Adrenal gland (tissue), 5 donors: ENCODE data around the gene SYAP1.

Experiments used
- POLR2A ChIP-seq, 2 donors: fragments of 450-650 bp; IDR thresholded peaks; one replicate each; pipeline ENCODE4 v1.6.1; 2017; ENCODE audit warnings: antibody characterized with exemption in 2 of 2, mild to moderate bottlenecking in 2 of 2, moderate library complexity in 1 of 2
- TF ChIP-seq, protein P1 (sequence below), 6 experiments: fragments of 450-650 bp in 4 of 6; fragments of 200-600 bp in 2 of 6; sonication (generic) in 1 of 6; IDR thresholded peaks; 1 replicate in 5 of 6; 2 replicates in 1 of 6; pipeline versions ENCODE4 v1.5.1 to v1.8.0; 2016 to 2021; ENCODE audit warnings: antibody characterized with exemption in 6 of 6, mild to moderate bottlenecking in 2 of 6, moderate library complexity in 1 of 6
- donor health status: DM: no; HTN: no; CAD: no.

DNA sequence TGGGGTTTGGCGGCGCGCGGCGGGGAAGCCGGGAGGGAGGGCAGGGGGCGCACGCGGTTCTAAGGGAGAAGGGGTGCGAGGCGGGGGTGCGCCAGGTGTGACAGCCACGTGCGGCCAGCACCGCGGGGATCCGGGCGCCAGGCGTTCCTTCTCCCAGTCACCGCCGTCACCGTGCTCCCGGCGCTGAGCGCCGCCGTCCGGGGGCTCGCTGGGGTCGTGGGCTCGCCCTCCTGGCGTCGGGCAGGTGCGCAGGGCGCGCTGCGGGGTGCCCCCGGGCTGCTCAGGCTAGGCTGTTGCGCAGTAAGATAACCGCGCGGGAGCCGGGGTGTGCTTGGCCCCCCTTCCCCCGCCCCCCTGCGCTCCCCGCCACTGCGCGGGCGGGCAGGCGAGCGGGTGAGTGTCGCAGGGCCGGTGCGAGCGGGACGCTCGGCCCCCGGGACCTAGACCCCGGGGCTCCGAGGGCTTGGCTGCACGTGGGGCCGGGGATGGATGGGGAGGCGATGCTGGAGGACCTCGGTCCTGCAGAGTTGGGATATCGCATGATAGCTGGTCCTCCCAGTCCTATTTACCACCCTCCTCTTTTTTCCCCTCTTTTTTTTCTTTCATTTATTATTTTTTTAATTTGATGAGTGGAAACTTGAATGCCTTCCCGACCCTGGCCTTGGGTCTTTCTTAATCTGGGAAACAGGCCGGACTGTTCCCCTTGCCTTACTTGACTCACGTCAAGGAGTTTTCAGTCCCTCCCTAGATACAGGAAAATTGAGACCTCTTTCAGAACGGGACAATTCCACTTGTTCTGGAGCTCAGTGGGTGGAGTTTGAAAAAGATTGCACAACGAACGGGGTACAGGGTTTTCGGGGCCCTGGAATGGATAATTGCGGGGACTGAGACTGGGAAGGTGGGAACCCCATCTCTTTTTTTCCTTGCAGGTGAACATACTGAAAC lies 67.7 kb downstream of the SYAP1 start:
- TF ChIP-seq, protein P1, sequence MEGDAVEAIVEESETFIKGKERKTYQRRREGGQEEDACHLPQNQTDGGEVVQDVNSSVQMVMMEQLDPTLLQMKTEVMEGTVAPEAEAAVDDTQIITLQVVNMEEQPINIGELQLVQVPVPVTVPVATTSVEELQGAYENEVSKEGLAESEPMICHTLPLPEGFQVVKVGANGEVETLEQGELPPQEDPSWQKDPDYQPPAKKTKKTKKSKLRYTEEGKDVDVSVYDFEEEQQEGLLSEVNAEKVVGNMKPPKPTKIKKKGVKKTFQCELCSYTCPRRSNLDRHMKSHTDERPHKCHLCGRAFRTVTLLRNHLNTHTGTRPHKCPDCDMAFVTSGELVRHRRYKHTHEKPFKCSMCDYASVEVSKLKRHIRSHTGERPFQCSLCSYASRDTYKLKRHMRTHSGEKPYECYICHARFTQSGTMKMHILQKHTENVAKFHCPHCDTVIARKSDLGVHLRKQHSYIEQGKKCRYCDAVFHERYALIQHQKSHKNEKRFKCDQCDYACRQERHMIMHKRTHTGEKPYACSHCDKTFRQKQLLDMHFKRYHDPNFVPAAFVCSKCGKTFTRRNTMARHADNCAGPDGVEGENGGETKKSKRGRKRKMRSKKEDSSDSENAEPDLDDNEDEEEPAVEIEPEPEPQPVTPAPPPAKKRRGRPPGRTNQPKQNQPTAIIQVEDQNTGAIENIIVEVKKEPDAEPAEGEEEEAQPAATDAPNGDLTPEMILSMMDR (IDR thresholded peaks at IDR 0.05) = no peak
- peak in 1 of 2 donors; percentile 22 for TF ChIP-seq POLR2A (IDR thresholded peaks at IDR 0.05)
